Embryonic facial prominence (tissue), 1 donor: ENCODE results near the gene HOXD8.
A peak's percentile ranks its signal among the peaks of the same experiment; 100 is the strongest.

Experiments used
- DNase-seq: peaks from one replicate; pipeline ENCODE4 v3.0.0-alpha.2; 2016; ENCODE audit errors: extremely low spot score

Gene HOXD8

GRCh38 chr2:176129813-176130146 lies 275 bp downstream of the HOXD8 start:
- DNase-seq = no peak

- DNase-seq = no peak
Measured at GRCh38 chr2:176130147-176130956, 847 bp downstream of the HOXD8 start.

- no peak for DNase-seq
Measured at GRCh38 chr2:176130957-176131847, 1.7 kb downstream of the HOXD8 start.

DNA sequence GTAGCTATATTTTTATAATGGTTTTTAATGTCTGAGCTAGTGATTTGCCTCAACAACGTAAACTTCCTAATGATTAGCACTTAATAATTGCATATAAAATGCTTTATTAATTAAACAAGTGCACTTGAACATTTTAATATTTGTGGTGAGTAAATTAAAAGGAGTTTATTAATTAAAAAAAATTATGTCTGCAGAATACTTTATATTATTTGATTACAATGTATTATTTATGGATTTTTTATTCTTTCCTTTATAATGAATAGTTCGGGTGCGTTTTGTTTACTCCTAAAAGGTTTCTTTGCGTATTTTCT lies 2.3 kb downstream of the HOXD8 start:
- no peak for DNase-seq

DNA sequence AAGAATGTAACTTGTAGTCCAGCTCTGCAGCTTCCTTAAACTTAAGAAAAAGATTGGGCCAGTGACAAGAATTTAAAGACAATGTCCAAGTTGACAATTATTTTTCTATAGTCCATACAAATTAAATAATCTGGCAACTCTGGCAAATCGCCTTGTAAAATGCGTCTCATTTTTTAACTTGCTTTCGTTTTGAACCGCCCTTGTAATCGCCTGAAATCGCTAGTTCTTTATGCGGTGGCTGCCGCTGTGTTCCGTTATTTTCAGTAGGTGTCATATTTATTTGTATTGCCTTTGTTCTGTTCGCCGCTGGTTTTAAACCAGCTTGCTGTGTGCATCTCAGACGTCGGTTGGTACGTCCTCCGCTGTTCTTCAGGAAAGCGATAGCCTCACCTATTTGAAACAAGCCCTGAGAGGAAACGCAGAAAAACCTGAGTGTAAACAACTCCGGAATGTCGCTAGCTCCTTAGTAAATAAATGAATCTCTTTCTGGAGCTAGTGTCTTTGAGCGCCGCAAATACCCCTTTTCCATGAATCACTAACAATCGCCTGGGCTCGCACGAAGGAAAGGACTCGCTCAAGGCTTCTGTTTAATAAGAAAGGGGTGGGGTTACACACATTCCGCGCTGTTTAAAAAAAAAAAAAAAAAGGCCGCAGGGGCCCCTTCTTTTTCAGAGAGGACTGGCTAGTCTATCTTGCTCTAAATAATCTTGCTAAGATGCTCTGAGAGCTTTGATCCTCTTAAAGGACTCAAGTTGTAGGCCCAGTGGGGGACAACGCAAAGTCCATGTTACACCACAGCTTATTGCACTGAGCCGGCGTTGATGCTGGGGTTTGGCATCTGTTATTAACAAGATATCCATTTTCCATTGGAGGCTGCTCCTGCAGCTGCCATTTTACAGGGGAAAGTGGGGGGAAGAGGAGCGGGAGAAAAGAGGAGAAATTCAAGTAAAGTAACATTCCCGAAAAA lies 3.0 kb downstream of the HOXD8 start:
- DNase-seq = no peak

DNA sequence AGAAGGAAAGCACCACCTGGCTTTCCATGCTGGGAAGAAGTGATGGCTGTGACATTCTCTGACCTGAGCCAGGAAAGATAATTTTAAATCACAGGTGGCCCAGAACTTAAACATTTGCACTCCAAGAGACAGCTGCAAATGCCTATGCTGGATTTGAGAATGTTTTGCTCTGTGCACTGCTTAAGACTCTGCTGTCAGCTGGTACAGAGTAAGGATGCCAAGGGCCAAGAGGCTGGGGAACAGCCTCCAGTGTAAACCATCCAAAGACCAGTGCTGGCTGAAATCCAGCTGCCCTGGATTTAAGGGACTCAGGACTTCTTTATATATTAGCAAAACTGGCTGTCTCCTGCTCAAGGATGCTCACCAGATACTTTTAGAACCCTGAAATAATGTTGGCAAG lies 3.9 kb downstream of the HOXD8 start:
- no peak for DNase-seq

DNA sequence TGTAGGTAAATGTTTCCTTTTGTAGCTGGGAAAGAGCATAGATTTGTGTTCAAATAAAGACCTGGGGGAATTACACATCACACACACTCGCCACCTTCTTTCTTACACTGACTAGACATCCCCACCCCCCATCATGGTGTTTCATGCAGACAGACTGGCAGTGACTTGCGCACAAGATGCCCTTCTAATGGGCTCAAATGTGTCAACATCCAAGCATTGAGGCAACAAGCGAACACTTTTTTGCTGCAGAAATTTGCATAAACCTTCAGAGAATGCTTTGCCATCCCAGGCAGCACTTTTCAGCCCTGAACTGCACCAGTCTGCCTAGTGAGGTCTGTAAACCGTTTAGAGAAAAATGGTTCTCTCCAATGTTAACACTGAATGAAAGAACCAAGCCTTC lies 4.5 kb downstream of the HOXD8 start:
- no peak for DNase-seq

DNA sequence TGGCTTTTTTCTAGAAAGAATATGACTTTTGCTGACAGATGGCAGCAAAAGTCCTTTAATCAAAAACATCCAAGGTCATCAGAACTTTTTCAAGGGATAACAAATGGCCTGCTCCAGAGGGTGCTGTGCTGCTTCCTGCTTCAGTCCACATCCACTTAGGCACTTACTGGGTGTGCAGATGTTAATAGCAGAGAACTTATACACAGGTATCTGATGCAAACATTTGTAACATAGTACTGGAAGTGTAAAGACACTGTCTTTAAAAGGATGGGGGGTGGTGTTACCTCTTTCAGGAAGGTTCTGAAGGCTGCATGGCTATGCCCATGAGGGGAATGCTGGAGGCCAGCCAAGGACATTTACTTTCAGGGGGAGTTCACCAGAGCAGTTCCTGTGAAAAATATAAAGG lies 5.5 kb downstream of the HOXD8 start:
- no peak for DNase-seq

GRCh38 chr2:176136374-176137251 lies 7.1 kb downstream of the HOXD8 start:
- DNase-seq = no peak

DNA sequence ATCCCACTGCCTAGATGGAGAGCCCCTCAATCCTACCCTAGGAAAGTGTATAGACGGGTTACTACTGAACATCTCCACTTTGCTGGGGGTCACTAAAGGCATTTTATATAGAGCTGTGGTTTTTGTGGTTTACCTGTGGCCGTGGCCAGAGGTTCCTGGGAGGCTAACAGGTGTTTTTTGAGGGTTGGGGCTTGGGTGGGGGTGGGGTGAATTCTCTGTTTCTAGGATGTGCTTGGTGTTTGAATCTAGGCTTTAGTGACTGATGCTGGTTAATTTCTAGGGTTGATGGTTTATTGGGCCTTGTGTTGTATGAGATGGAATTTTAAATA lies 7.7 kb downstream of the HOXD8 start:
- DNase-seq = no peak

- DNase-seq = no peak
Measured at GRCh38 chr2:176137906-176138305, 8.4 kb downstream of the HOXD8 start.

GRCh38 chr2:176138526-176138922 lies 9.0 kb downstream of the HOXD8 start:
- no peak for DNase-seq

GRCh38 chr2:176138923-176139660 lies 9.6 kb downstream of the HOXD8 start:
- DNase-seq = no peak

- no peak for DNase-seq
Measured at GRCh38 chr2:176139661-176140512, 10.4 kb downstream of the HOXD8 start.

GRCh38 chr2:176140513-176141317 lies 11.2 kb downstream of the HOXD8 start:
- peak; percentile 68 for DNase-seq

- no peak for DNase-seq
Measured at GRCh38 chr2:176142281-176142680, 12.8 kb downstream of the HOXD8 start.

DNA sequence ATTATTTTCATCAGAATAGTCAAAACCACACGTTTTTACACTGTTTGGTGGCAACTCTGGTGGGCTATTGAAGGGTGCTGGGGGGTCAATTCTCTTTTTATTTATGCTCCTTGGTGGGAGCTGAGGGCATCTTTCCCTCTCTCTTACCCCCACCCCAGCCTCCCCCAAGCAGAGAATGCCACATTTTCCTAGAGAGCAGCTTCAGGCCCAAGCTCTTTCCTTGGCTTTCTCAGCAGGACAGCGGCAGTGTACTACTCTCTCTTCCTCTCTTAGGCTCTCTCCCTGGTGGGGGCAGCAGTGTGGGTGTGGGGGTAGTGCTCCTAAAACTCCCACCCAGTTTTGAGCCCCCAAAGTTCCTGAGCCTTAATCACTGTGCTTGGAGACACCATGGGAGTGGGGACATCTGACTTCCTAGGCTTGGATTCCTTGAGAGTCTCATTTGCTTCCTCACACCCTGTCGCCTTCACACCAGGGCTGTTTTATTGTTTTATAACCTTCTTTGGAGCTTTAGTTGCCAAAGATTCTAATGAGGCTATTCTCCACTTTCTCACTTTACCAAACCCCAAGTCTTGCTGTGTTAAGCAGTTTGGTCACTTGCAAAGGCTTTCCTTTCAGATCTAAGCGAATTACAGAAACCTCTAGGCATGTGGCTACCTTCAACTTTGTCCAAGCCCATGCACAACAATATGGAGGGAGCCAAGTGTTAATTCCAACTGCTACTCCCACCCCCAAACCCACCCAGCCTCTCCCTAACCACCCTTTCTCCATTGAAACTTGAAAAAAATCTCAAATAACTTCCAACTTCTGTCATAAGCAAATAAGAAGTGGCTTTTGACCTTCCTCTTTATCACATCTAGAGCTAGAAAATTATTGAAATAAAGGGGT lies 15.8 kb downstream of the HOXD8 start:
- no peak for DNase-seq

- DNase-seq = no peak
Measured at GRCh38 chr2:176146101-176146500, 16.6 kb downstream of the HOXD8 start.
